ENCODE data around the gene RORB.

Gene RORB

DNA sequence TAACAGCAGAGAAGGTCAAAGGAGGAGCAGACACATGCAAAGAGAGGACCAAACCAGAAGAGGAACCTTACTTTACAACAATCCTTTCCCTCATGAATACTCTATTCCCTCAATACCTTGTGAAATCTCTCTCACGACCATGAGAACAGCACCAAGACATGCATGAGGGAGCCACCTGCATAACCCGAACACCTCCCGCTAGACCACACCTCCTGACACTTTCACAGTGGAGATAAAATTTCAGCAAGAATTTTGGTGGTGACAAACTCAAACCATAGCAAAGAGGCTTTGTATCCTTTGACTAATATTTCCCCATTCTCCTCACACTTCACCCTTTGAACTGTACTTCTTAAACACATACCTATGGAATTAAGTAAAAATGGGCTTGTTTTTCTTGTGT is 101.7 kb downstream of the RORB start:
- DNase-seq (ENCODE audit: low spot score) = no peak

DNA sequence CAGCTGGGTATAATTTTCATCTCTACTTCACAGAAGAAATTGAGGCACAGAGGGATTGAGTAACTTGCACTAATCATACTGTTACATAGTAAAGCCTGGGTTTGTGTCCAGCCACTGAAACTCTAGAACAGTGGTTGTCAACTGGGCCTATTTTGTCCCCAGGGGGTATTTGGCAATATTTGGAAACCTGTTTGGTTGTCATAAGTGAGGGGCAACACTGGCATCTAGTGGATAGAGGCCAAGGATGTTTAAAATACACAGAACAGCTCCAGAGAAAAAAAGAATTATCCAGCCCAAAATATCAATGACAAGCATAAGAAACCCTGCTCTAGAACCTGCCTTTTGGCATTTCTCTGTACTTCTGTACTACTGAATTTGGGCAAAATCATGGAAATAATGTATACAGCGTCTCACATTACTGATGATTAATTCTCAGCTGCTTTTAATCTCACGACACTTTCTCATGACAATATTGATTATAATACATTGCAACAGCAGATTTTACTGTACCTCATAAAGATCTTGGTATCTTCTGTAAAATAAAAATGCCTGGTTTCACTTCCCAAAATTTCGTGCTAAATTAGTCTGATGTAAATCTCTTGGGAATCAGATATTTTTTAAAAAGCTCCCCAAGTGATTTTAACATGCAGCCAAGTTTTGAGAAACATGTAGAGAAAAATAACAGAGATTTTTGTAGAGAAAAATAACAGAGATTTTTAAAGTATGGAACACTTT is 112.7 kb downstream of the RORB start:
- DNase-seq (ENCODE audit: low spot score) = no peak

DNA sequence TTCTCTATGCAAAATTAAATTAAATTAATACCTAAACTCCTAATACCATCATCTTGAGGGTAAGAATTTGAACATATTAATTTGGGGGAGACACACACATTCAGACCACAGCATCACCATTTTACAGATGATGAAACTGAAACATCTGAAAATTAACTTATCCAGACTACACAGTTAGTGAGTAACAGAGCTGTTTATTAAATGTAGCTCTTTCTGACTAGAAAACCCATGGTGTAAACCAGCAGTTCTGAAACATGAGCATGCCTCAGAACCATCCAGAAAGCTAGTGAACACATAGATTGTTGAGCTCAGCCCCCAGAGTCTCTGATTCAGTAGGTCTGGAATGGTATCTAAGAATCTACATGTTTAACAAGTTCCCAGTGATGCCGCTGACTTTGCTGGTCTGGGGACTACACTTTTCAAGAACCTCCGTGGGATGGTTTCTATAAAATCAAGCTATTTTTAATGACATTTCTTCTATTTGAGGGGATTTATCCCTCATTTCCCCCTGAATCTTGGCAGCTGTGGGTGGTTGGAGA is 113.5 kb downstream of the RORB start:
- no peak for DNase-seq (ENCODE audit: low spot score)

DNA sequence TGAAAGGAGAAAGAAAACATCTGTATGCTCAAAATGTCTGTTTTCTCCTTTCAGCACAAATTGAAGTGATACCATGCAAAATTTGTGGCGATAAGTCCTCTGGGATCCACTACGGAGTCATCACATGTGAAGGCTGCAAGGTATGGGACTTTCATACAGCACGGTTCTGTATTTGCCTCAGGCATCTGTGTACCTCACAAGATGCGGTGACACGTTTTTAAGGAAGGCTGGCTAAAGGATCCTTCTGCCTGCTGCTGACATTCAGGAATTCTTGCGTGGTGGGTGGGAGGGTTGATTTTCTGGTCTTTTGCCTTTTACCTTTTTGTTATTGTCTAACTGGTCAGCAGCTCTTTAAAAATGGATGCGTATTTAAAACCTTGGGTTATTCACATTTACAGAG is 133.1 kb downstream of the RORB start:
- DNase-seq (ENCODE audit: low spot score) = no peak

DNA sequence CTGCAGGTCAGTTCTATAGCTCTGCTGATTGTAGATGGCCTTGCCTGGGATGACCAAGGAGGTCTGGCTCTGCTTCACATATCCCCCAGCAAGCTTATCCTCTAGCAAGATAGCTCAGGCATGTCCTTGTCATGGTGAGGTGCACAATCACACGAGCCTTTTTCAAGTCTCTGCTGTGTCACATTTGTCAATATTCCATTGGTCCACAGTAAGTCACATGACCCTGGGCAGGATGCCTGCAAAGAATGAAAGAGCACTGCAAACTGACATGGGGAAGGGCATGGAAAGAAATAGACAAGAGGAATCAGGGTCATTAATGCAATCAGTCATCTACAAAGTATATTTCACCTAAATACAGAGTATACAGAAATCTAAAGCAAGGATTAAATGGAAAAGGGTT is 142.0 kb downstream of the RORB start:
- DNase-seq (ENCODE audit: low spot score) = no peak

DNA sequence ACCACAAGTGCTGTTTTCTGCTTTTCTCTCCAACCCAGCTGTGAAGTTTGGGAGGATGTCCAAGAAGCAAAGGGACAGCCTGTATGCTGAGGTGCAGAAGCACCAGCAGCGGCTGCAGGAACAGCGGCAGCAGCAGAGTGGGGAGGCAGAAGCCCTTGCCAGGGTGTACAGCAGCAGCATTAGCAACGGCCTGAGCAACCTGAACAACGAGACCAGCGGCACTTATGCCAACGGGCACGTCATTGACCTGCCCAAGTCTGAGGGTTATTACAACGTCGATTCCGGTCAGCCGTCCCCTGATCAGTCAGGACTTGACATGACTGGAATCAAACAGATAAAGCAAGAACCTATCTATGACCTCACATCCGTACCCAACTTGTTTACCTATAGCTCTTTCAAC is 145.2 kb downstream of the RORB start:
- DNase-seq (ENCODE audit: low spot score) = no peak

DNA sequence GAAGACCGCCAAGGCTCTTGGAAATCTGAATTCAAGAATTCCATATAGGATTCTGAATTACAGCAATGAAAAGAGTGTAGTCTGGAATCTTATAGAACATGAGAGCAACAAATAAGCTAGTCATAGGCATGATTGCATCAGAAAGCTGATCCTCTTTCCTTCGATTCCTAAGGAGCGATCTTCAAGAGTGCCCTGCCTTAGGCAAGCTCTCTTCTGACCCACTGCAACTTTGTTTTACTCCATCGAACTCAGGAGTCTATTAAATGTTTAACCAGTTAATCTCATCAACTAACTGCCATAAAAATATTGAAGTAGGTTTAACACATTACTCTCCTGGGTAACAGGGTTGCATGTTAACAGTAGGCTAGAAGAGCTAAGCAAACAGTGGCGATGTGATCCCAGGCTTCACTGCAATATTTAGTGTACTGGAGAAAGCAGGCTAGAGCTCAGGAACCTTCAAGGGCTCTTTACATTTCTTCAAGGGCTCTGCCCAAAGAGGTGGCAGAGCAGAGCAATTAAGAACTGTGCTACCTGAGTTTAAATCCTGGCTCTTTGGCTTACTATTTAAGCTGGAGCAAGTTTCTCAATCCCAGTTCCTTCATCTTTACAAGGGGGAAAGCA is 146.3 kb downstream of the RORB start:
- DNase-seq (ENCODE audit: low spot score) = no peak

DNA sequence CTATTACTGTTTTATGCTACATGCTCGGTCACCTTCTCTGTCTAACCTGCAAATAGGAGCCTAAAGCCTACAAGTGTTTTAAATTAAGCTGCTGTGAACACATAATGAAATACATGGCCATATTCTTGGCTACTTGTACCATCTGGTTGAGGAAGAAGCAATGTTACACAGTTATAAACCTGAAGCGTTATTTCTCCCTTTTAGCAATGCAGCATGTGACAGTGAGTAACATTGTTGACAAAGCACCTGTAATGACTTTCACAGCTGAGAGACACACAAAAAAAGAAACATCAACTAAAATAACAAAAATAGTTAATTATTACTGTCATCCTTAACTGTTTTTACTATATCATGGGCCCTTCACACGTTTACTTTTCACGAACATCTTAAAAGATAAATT is 146.9 kb downstream of the RORB start:
- DNase-seq (ENCODE audit: low spot score) = no peak

DNA sequence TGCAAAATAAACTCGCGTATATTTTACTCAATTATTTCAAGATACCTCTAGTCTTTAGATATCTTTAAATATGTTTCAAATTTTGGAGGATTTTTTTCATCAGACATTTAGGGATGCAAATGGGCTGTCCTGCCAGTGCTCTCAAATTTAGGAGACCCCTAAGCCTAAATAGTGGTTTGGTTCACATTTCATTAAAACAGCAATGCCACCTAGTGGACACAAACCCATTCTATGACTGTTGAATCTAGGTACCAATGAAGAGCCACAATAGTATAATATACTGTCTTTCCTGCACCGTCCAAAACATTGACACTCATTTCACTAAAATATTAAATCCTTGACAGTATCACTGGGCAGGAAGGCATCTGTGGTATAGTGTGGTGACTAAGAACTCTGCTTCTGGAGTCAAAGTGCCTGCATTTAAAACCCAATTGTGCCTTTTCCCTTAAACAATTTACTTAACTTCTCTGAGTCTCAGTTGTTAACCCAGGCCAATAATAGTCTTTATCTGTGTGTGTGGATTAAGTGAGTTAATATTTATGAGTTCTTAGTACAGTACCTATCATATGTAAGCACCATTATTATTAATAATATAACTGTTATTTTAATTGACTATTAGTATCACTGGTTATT is 148.0 kb downstream of the RORB start:
- DNase-seq (ENCODE audit: low spot score) = peak; percentile 21

DNA sequence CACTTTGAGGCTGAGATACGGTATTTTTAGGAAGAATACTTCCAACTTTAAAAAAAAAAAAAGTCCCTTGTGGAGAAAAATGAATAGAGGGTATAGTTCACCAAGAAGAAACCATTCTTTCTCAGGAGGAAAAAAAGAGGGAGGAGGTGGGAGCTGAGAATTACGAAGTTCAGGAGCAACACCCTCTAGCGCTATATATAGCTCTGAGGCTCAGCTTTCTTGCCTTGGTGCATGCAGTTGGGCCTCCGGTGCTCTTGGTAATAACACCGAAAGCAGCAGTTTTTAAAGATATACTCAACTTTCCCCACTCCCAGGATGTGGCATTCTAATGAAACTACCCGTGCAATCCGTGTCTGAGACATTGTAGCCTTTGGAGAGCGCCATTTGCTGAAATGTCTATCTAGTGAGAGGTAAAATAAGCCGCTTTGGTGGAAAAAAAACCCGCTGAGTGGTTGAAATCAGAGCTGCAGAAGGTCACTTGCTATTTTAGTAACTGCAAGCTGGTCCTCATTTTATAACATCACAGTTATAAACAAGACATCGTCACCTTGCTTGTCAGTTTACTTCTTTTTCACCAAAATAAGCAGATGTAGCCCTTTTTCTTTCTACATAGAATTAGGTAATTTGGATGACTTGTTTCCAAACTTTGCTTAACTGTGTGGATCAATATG is 156.4 kb downstream of the RORB start:
- DNase-seq (ENCODE audit: low spot score) = no peak

DNA sequence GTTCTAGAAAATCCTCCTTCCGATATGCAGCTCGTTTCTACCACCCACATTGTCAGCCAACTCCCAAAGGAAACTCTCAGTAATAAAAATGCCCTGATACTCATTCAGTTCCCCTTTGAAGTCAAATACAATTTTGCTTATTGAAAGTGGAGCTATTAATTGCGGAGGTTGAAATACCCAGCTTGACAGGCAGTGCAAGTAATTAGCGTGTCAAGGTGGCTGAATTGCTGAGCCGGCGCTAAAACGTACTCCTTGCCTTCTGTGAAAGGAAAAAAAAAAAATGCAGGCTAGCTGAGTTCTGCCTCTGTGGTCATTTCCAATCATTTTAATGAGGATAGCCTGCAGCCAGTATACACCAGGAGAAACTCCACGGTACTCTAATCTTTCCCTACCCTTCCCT is 165.5 kb downstream of the RORB start:
- DNase-seq (ENCODE audit: low spot score) = no peak

DNA sequence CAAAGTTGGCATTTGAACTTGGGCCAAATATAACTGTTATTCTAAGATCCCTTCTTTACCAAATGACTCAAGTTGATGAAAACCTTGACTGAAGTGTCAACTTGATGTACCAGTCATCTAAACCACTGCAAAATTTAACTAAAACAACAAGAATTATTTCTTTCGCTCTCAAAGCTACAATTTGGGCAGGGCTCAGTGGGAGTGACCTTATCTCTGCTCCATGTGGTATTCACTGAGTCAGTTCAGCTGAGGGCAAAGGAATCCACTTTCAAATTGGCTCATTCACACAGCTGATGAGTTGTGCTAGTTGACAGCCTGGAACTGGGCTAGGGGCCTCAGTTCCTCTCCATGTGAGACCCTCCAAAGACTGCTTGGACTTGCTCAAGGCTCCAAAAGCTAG is 166.3 kb downstream of the RORB start:
- DNase-seq (ENCODE audit: low spot score) = no peak

DNA sequence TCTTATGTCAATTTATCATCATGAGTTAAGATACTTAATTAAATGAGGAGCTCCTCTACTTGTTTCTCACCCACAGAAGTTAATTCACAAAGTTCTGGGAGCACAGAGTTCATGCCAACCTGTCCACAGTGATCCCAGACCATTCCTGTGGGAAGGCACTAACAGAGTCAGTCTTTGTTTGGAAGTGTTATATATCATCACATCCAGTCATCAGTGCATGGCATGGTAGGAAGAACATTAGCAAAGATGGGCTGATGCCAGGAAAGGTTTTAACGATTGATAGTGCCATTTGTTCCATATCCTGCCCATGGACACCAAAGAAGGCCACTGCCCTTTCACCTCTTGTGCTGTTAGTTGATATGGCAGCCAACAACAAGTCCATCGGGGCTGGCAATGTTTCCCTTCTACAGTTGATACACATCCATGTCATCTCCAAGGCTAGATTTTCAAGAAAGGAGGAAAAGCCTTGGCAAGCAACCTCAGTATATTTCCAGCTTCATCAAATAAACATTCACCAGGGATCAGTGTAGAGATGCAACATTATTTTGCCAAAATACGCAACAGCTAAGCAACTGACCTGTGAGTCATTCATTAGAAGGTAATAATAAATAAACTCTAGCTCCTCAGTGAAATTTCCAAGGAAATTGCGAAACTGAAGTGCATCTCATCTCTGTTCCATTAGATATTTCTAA is 169.6 kb downstream of the RORB start:
- no peak for DNase-seq (ENCODE audit: low spot score)

DNA sequence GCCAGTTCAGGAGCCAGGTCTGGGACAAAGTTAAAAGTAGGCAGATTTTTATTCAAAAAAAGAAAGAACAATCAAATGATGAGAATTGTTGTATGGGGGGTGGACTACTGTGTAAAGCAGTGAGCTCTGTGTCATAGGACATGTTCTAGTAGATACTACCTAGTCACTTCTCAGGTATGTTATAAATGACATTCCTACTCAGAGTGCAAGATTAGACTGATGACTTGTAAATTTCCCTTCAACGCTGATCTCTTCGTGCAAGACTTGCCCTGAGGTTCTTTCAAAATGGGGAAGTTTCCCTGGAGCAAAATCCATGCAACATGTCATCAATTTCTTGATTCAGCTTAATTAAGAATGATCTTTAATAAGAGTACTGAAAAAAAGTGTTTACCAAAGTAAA is 175.1 kb downstream of the RORB start:
- DNase-seq (ENCODE audit: low spot score) = no peak

DNA sequence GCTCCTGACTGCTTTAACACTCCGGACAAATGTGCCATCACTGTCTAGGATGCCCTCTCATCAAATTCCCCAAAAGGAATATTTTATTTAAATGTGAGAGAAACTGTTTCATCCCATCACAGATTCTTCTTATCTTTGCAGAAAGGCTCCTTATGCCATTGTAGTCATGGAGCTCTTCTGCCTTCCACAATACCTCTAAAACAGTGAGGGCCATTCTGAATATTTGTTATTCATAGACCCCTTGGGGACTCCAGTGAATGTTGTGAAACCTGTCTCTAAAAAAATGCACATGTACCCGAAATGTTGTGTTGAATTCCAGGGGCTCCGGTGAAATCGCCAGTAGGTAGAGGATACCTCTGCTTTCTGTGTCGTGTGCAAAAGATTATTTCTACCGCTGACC is 176.9 kb downstream of the RORB start:
- no peak for DNase-seq (ENCODE audit: low spot score)

DNA sequence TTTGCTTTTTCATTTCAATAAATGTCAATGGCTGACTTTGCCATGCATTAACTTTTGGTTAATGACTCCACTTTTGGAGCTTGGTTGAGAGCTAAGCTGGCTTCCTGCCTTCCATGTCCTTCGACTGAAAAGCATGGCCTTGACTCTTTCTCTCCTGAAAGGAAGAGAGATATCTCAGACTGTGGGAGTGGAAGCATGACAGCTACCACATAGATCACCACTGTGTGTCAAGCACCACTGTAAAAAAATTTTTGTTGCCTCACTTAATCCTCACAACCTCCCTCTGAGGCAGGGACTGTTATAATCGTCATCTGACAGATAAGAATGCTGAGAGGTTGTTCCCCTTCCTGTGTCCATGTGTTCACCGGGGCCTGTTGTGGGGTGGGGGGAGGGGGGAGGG is 184.8 kb downstream of the RORB start:
- no peak for DNase-seq (ENCODE audit: low spot score)

DNA sequence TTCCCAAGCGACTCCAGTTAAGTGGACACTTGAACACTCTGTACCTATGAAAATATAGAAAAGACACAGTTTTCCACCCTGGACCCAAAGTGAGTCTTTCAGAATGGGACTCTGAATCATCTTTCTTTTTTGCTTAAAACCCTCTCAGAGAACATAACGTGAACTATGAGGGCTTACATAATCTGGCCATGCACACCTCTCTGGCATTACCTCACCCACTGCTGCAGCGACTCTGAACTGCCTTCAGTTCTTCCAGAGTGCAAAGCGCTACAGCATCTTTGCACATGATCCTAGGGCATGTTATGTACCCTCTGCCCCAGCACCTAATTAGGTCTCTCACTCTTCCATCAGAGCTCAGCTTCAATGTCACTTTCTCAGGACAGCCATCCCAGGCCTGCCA is 186.2 kb downstream of the RORB start:
- DNase-seq (ENCODE audit: low spot score) = no peak

DNA sequence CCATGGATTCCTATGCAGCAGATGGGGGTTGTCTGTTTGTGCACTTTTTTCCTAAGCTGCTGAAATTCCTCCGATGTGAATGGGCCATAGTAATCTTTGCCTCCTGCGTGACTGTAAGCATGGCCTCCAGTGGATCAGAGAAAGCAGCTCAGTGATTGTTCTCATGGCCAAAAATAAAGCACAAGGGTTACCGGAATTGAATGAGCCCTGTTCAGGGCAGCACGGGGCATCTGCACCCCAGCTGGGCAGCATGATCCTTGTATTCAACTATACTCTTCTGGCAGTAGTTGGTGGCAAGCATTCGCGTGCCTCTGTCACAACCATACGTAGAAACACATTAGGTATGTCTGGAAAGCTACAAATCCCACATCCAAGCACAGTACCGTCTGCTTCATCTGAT is 193.9 kb downstream of the RORB start:
- DNase-seq (ENCODE audit: low spot score) = no peak

DNA sequence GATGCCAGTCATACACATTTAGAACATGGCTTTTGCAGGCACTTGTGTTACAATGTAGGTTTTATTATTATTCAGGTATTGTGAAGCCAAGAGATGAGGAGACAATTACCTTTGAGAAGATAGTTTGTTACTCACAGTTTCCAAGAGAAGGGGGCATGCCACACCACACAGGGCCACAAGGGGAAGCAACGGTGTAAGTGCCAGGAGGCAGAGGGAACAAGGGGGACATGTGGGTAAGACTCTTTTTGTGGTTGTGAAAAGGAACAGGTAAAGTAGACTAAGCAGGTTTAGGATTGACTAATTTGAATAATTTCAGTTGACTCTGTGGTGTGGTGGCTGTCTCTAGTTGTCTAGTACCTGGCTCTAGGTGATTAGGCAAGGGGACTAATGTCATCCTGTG is 199.4 kb downstream of the RORB start:
- no peak for DNase-seq (ENCODE audit: low spot score)

DNA sequence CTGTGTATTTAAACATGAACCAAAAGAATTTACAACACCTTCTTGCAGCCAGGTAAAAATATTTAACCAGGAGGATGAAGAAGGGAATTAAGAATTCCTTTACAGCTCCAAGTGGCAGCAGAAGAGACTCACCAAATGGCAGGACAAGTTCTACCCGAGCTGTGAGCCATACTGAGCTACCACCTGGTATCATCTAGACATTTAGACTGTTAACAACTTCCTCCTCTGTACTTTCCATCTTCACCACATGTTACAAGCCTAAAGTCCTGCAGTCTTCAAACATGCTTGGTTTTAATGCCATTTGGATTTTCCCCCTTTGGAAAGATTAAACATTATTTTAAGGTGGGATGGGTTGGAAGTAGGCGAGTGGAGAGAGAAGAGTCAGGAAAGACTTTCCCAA is 200.4 kb downstream of the RORB start:
- no peak for DNase-seq (ENCODE audit: low spot score)

DNA sequence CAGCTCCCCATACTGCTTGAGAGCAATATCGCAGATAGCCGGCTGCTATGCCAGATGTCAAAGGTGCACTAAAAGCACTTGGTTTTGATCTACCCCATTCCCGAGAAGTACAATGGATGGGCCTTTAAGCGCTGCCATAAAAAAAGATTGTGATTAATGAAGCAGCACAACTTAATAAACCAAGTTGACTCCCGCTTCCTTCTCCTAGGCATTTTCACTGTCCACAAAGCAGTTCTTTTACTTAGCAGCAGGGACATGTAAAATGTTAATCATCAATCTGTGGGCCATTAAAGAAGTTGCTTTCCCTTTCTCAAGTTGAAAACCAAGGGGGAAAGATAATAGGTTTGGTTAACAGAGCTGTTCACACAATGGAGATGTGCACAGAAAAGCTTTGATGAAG is 214.2 kb downstream of the RORB start:
- DNase-seq (ENCODE audit: low spot score) = no peak

DNA sequence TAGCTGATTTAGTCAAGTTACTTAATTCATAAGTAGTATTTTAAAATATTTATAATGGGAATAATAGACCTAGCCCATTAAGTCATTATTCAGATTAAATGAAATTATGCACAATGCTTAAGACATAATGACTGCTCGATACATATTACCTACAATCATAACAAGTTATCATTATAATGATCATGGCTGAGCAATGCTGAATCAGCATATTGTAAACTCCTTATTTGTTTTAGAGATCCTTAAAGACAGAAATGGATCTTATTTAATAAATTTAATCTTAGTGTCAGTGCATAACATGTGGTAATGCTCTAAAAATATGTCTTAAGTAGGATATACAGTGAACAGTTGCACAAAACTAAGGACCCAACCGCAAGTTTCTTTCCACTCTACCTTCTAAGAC is 221.6 kb downstream of the RORB start:
- no peak for DNase-seq (ENCODE audit: low spot score)
